ENCODE data around the gene DACH1. TPM values are rescaled to one million over a fixed set of nuclear protein-coding genes. Genes with fewer than 3 reads are reported as not detected.

DACH1 gene
- total RNA-seq, 2 experiments from 2014 or later: 0.71 to 0.89 TPM

GRCh38 chr13:71493189-71493588, 373.8 kb downstream of the DACH1 start:
- no peak for TF ChIP-seq CTCF (IDR thresholded peaks at IDR 0.05)
- Mint-ChIP-seq H3K36me3 (ENCODE audit: low read depth) (no peaks in the 10 kb centered on the region), H3K9me3 (no peaks in the 10 kb centered on the region), H3K4me1 (ENCODE audit: low read depth) (no peaks in the 10 kb centered on the region), H3K27ac (no peak overlapping the region), H3K27me3 (no peaks in the 10 kb centered on the region), H3K4me3 (no peak overlapping the region)
- intact Hi-C loops (cut with DNase I, micrococcal nuclease): no loop called here
- Histone ChIP-seq H3K4me1 (ENCODE audit: insufficient read depth, low read length) (no peaks in the 10 kb centered on the region), H3K27ac (ENCODE audit: low read depth in 1 of 2, low read length in 2 of 2) (no peak overlapping the region), H3K9me3 (ENCODE audit: control insufficient read depth in 1 of 2, insufficient read depth in 1 of 2, low read length in 2 of 2) (peaks cover 0 to 9% of the 10 kb centered on the region in 2 experiments), H3K36me3 (ENCODE audit: insufficient read depth, low read length) (no peaks in the 10 kb centered on the region), H3K27me3 (ENCODE audit: control insufficient read depth in 1 of 2, insufficient read depth in 2 of 2, low read length in 2 of 2) (no peaks in the 10 kb centered on the region), H3K4me3 (ENCODE audit: low read length) (no peak overlapping the region)
- DNase-seq (no peak), ATAC-seq (ENCODE audit: poor library complexity) (no peak)
- CTCF ChIA-PET: no interaction called here
- POLR2A ChIA-PET: no interaction called here

- POLR2A ChIA-PET: no interaction called here
- no peak overlapping the region for H3K4me3 Mint-ChIP-seq
These were observed 374.6 kb downstream of the DACH1 start for GRCh38 chr13:71492346-71492871.

GRCh38 chr13:71491010-71491409, 376.0 kb downstream of the DACH1 start:
- H3K27ac Mint-ChIP-seq: no peak overlapping the region
- H3K9me3 Mint-ChIP-seq: no peaks in the 10 kb centered on the region
- no peaks in the 10 kb centered on the region for H3K4me1 ChIP-seq (ENCODE audit: insufficient read depth, low read length)
- TF ChIP-seq CTCF (IDR thresholded peaks at IDR 0.05): no peak
- no peak for DNase-seq
- H3K4me3 Mint-ChIP-seq: no peak overlapping the region
- no peaks in the 10 kb centered on the region for H3K27me3 Mint-ChIP-seq
- intact Hi-C loops (cut with DNase I, micrococcal nuclease): no loop called here
- H3K9me3 ChIP-seq (ENCODE audit: control insufficient read depth in 1 of 2, insufficient read depth in 1 of 2, low read length in 2 of 2): peaks cover 0 to 4% of the 10 kb centered on the region in 2 experiments
- no peak for ATAC-seq (ENCODE audit: poor library complexity)
- POLR2A ChIA-PET: no interaction called here
- H3K36me3 ChIP-seq (ENCODE audit: insufficient read depth, low read length): no peaks in the 10 kb centered on the region
- no peak overlapping the region for H3K4me3 ChIP-seq (ENCODE audit: low read length)
- no peaks in the 10 kb centered on the region for H3K4me1 Mint-ChIP-seq (ENCODE audit: low read depth)
- H3K27ac ChIP-seq (ENCODE audit: low read depth in 1 of 2, low read length in 2 of 2): no peak overlapping the region
- CTCF ChIA-PET: no interaction called here
- no peaks in the 10 kb centered on the region for H3K27me3 ChIP-seq (ENCODE audit: control insufficient read depth in 1 of 2, insufficient read depth in 2 of 2, low read length in 2 of 2)
- H3K36me3 Mint-ChIP-seq (ENCODE audit: low read depth): no peaks in the 10 kb centered on the region

More at GRCh38 chr13:71492346-71492871, 374.6 kb downstream of the DACH1 start:
- Mint-ChIP-seq H3K9me3 (no peaks in the 10 kb centered on the region), H3K4me1 (ENCODE audit: low read depth) (no peaks in the 10 kb centered on the region), H3K36me3 (ENCODE audit: low read depth) (no peaks in the 10 kb centered on the region), H3K27ac (no peak overlapping the region), H3K27me3 (no peaks in the 10 kb centered on the region)
- Histone ChIP-seq H3K4me3 (ENCODE audit: low read length) (no peak overlapping the region), H3K4me1 (ENCODE audit: insufficient read depth, low read length) (no peaks in the 10 kb centered on the region), H3K27me3 (ENCODE audit: control insufficient read depth in 1 of 2, insufficient read depth in 2 of 2, low read length in 2 of 2) (no peaks in the 10 kb centered on the region), H3K27ac (ENCODE audit: low read depth in 1 of 2, low read length in 2 of 2) (no peak overlapping the region), H3K36me3 (ENCODE audit: insufficient read depth, low read length) (no peaks in the 10 kb centered on the region), H3K9me3 (ENCODE audit: control insufficient read depth in 1 of 2, insufficient read depth in 1 of 2, low read length in 2 of 2) (peaks cover 0 to 7% of the 10 kb centered on the region in 2 experiments)
- no peak for TF ChIP-seq CTCF (IDR thresholded peaks at IDR 0.05)
- intact Hi-C loops (cut with DNase I, micrococcal nuclease): no loop called here
- ATAC-seq (ENCODE audit: poor library complexity) (no peak), DNase-seq (no peak)
- CTCF ChIA-PET: no interaction called here

Measured in CD4-positive, alpha-beta T cell (primary cell).